Activated CD4-positive, alpha-beta memory T cell treated with anti-CD3 and anti-CD28 coated beads, Interleukin-2, amount 10 ng/mL, durations not matched to agents 7 days and 5 days (primary cell): ENCODE data around the gene NCAPG2. TPM values are rescaled to one million over a fixed set of nuclear protein-coding genes. Genes with fewer than 3 reads are reported as not detected.
A peak's percentile ranks its signal among the peaks of the same experiment; 100 is the strongest.

Source experiments
- CTCF ChIA-PET: fragments of 350-600 bp; sonication (Branson Sonifier 250); formaldehyde crosslinking; loops from one replicate; lab custom pipeline; 2021; ENCODE audit warnings: antibody characterized with exemption, inconsistent platforms; lab: Charles Lee
- POLR2A ChIA-PET: fragments of 350-600 bp; sonication (Branson Sonifier 250); formaldehyde crosslinking; loops from one replicate; lab custom pipeline; 2021; ENCODE audit warnings: antibody characterized with exemption; lab: Charles Lee
- DNase-seq: peaks from one replicate; pipeline ENCODE4 v3.0.0-alpha.2; 2020
- H3K27ac Mint-ChIP-seq: one replicate; pipeline ENCODE4 v1.8.0; 2021; ENCODE audit warnings: mild to moderate bottlenecking, mixed read lengths
- H3K27me3 Mint-ChIP-seq: one replicate; pipeline ENCODE4 v1.8.0; 2021; ENCODE audit warnings: mixed read lengths
- H3K36me3 Mint-ChIP-seq: one replicate; pipeline ENCODE4 v1.8.0; 2021; ENCODE audit warnings: low read depth, mixed read lengths
- H3K4me1 Mint-ChIP-seq: one replicate; pipeline ENCODE4 v1.8.0; 2021; ENCODE audit warnings: mixed read lengths
- H3K4me3 Mint-ChIP-seq: one replicate; pipeline ENCODE4 v1.8.0; 2021; ENCODE audit warnings: mild to moderate bottlenecking, mixed read lengths
- H3K9me3 Mint-ChIP-seq: one replicate; pipeline ENCODE4 v1.8.0; 2021; ENCODE audit warnings: mixed read lengths
- total RNA-seq, 2 experiments: library from RNA; stranded (reverse); gene quantifications; one replicate each; pipeline ENCODE4 v1.2.3, GENCODE V29; 2021

The NCAPG2 gene
- total RNA-seq, 2 experiments from 2014 or later, result 151 TPM

DNA sequence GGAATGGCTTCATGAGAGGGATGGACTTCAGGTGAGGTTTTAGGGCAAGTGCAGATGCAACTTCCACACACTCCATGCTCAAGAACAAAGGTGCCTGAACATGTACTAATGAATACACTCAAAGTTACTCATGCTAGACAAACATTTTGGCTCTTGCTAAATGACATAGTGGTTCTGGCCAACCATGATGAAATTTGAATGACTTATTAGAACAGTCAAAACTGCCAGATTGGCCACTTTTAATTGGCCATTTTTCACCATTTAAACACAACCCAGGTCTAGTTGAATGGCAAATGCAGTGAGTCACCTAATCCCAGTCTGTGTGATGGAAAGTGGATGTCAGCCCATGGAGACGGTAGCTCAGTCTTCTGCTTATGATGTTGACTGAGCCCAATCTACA is 112.1 kb downstream of the NCAPG2 start:
- Mint-ChIP-seq H3K9me3 (peaks cover 9% of the 10 kb centered on the region), H3K27me3 (peaks cover 10% of the 10 kb centered on the region), H3K27ac (no peak overlapping the region), H3K4me3 (no peak overlapping the region), H3K36me3 (peaks cover 17% of the 10 kb centered on the region), H3K4me1 (no peaks in the 10 kb centered on the region)
- DNase-seq, result no peak
- POLR2A ChIA-PET, result no interaction called here
- CTCF ChIA-PET, result no interaction called here

- ChIA-PET CTCF (no interaction called here), POLR2A (no interaction called here)
- Mint-ChIP-seq H3K9me3 (peaks cover 9% of the 10 kb centered on the region), H3K27me3 (peaks cover 10% of the 10 kb centered on the region), H3K27ac (no peak overlapping the region), H3K4me3 (no peak overlapping the region), H3K4me1 (no peaks in the 10 kb centered on the region), H3K36me3 (peaks cover 17% of the 10 kb centered on the region)
- no peak for DNase-seq
Observed at GRCh38 chr7:158591944-158592343, 112.7 kb downstream of the NCAPG2 start.

DNA sequence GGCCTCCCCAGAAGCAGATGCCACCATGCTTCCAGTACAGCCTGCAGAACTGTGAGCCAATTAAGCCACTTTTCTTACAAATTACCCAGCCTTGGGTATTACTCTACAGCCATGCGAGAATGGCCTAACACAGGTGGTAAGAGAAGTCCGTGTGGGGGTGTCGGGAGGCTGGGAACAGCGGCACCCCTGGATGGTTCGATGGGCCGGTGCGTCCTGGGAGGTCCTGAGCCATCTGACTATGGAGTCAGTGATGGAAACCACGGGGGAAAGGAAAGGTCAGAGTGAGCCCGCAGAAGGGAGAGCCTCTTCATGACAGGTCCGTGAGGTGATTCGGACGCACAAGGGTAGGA is 114.4 kb downstream of the NCAPG2 start:
- POLR2A ChIA-PET, result no interaction called here
- DNase-seq, result no peak
- CTCF ChIA-PET, result no interaction called here
- Mint-ChIP-seq H3K27me3 (peaks cover 20% of the 10 kb centered on the region), H3K4me3 (no peak overlapping the region), H3K36me3 (peaks cover 5% of the 10 kb centered on the region), H3K27ac (no peak overlapping the region), H3K4me1 (peaks cover 3% of the 10 kb centered on the region), H3K9me3 (peaks cover 5% of the 10 kb centered on the region)

GRCh38 chr7:158589653-158590052 is 115.0 kb downstream of the NCAPG2 start:
- POLR2A ChIA-PET, result no interaction called here
- no peak for DNase-seq
- peaks cover 5% of the 10 kb centered on the region for H3K9me3 Mint-ChIP-seq
- H3K4me1 Mint-ChIP-seq, result peaks cover 3% of the 10 kb centered on the region
- H3K27ac Mint-ChIP-seq, result no peak overlapping the region
- CTCF ChIA-PET, result no interaction called here
- peaks cover 5% of the 10 kb centered on the region for H3K36me3 Mint-ChIP-seq
- H3K27me3 Mint-ChIP-seq, result peaks cover 21% of the 10 kb centered on the region
- no peak overlapping the region for H3K4me3 Mint-ChIP-seq

GRCh38 chr7:158588878-158589442 is 115.6 kb downstream of the NCAPG2 start:
- peaks cover 5% of the 10 kb centered on the region for H3K36me3 Mint-ChIP-seq
- CTCF ChIA-PET, result no interaction called here
- peaks cover 5% of the 10 kb centered on the region for H3K9me3 Mint-ChIP-seq
- POLR2A ChIA-PET, result no interaction called here
- peaks cover 26% of the 10 kb centered on the region for H3K27me3 Mint-ChIP-seq
- no peak overlapping the region for H3K4me3 Mint-ChIP-seq
- no peak for DNase-seq
- no peak overlapping the region for H3K27ac Mint-ChIP-seq
- H3K4me1 Mint-ChIP-seq, result peaks cover 3% of the 10 kb centered on the region

DNA sequence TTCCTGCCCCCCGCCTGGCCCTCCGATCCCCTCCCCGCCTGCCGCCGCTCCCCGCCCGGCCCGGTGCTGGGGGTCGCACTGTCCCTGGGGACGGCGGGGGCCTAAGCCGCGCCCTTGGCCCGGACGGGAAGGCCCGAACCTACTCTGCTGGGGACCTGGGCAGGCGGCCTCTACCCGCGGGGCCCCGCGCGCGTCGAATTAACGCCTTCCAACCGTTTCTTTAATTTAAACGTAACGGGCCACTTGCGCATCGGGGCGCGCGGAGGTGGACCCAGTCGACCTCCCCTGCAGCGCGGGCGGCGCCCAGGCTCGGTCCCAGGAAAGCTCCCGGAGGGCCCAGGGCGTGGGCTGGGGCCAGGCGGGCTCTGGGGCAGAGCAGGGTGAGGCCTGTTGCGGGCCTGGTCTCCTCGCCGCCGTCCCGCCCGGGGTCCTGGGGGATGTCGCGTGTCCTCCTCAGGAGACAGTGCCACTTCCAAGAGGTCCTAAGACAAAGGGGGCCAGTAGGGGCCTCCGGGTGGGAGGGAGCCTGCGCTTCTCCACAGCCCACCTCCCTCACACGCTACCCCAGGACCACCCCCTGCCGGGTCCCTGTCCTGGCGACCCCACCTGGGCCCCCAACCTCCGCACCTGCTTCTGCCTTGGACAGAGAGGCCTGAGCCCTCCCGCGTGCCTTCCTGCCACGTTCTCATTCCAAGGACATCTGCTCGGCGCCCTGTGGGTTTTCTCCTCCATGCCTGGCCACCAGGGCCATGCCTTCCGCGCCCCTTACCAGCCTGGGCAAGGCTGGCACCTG is 116.3 kb downstream of the NCAPG2 start:
- peaks cover 5% of the 10 kb centered on the region for H3K9me3 Mint-ChIP-seq
- DNase-seq, result no peak
- ChIA-PET POLR2A (no interaction called here), CTCF (no interaction called here)
- peaks cover 5% of the 10 kb centered on the region for H3K36me3 Mint-ChIP-seq
- H3K4me1 Mint-ChIP-seq, result peaks cover 3% of the 10 kb centered on the region
- no peak overlapping the region for H3K4me3 Mint-ChIP-seq
- peaks cover 29% of the 10 kb centered on the region for H3K27me3 Mint-ChIP-seq
- H3K27ac Mint-ChIP-seq, result no peak overlapping the region

DNA sequence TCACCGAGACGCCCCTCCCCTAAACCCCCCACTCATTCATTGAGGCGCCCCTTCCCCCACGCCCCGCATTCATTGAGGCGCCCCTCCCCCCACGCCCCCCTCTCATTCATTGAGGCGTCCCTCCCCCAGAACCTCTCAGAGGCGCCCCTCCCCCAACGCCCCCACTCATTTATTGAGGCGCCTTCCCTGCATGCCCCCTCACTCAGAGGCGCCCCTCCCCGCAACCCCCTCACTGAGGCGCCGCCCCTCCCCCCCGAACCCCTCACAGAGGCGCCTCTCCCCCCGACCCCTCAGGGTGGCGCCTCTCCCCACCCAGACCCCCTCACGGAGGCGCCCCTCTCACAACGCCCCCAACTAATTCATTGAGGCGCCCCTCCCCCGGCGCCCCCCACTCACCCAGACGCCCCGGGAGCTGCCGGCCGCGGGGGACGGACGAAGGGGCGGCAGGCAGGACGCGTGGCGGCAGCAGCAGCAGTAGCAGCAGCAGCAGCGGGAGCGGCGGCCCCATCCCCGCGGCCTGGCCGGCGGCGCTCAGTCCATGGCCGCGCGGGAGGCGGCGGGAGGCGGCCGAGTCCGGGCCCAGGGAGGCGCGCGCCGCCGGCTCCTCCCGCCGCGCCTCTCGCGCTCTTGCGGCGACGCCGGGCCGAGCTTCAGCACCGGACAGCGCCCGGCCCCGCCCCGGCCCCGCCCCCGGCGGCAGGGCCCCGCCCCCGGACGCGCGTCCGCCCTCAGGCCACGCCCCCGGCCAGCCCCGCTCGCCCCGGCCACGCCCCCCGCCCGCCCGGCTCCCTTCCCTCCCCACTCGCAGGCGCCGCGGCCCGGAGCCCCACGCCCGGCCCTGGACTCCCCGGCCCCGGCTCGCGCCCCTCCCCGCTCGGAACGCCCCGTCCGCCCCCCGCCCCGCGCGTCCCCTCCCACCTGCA is 117.2 kb downstream of the NCAPG2 start, which contains the start of gene PTPRN2:
TSS of gene PTPRN2 (minus strand) at position 662 of the 923 bp plus-strand sequence.
- POLR2A ChIA-PET, result no interaction called here
- peaks cover under 1% of the 10 kb centered on the region for H3K9me3 Mint-ChIP-seq
- CTCF ChIA-PET, result no interaction called here
- no peak within 1 kb of the TSS for H3K27ac Mint-ChIP-seq
- peaks cover 3% of the 10 kb centered on the region for H3K4me1 Mint-ChIP-seq
- peak; percentile 62 for DNase-seq
- no peak within 1 kb of the TSS for H3K4me3 Mint-ChIP-seq
- peaks cover 29% of the 10 kb centered on the region for H3K27me3 Mint-ChIP-seq
- peaks cover 5% of the 10 kb centered on the region for H3K36me3 Mint-ChIP-seq

DNA sequence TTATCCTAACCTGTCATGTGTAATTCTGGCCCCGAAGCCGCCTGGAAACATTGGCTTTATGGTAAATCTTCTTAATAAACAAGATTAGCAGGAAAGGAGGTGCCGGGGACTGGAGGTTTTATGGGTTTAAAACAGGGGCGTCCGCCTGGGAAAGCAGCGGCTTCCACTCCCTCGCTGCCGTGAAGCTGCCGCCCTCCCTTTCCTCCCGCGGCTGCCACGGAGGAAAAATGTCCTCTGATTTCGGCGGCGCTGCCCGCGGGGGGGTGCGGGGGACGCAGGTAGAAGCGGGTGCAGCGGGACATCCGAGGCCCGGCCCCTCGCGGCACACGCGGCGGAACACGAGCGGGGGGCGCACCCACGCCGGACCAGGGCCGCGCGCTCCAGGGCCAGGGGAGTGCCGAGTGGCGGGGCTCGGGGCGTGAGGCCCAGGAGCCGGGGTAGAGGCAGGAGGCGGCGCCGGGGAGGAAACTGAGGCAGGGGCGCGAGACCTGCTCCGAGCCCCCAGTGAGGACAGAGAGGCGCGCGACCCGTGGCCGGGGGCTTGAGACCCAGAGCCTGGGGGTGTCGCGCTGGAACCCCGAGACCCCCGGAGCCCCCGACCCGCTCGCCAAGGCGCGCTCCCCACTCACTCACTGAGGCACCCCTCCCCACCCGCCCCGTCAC is 118.0 kb downstream of the NCAPG2 start:
- H3K36me3 Mint-ChIP-seq, result peaks cover 5% of the 10 kb centered on the region

DNA sequence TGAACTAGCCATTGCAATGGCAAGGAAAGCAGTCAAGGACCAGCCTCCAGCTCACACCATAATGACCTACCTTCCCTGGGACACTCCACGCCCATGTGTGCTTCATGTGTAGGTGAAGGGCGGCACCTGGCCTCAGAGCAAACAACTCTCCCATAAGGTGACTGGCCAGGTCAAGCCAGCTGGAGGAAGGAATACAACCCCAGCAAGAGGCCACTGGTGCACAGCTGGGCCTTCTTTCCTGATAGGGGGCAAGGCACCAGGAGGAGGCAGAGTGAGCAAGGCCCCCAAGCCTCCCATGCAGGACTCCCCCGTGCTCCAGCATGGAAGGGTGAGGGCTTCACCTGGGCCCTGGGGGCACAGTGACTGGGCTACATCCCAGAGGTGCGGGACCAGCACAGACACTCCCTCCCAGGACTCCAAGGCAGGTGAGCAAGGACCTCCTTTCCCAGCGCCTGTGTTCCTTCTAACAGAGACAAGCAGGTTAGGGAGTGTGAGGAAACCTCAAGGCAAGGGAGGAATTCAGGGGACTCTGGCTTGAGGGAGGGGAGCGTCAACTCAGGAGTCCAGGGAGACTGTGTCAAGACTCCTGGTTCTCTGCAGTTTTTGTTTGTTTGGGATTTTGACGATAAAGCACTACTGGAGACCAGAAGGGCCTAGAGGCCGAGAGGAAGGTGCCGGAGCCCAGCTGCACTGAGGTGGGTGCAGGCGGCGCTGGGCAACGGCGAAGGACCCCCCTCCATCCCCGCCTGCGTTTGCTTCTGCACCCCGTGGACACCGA is 118.7 kb downstream of the NCAPG2 start:
- Mint-ChIP-seq H3K4me1 (peaks cover 6% of the 10 kb centered on the region), H3K36me3 (peaks cover 5% of the 10 kb centered on the region), H3K27ac (no peak overlapping the region), H3K4me3 (peak overlapping the region; percentile 21), H3K9me3 (no peaks in the 10 kb centered on the region), H3K27me3 (peaks cover 29% of the 10 kb centered on the region)
- POLR2A ChIA-PET, result no interaction called here
- CTCF ChIA-PET, result no interaction called here
- no peak for DNase-seq

More for the DNA sequence above, 118.0 kb downstream of the NCAPG2 start:
- no peak overlapping the region for H3K27ac Mint-ChIP-seq
- CTCF ChIA-PET, result no interaction called here
- H3K27me3 Mint-ChIP-seq, result peaks cover 29% of the 10 kb centered on the region
- POLR2A ChIA-PET, result no interaction called here
- H3K4me3 Mint-ChIP-seq, result no peak overlapping the region
- no peak for DNase-seq
- peaks cover 6% of the 10 kb centered on the region for H3K4me1 Mint-ChIP-seq
- H3K9me3 Mint-ChIP-seq, result no peaks in the 10 kb centered on the region

DNA sequence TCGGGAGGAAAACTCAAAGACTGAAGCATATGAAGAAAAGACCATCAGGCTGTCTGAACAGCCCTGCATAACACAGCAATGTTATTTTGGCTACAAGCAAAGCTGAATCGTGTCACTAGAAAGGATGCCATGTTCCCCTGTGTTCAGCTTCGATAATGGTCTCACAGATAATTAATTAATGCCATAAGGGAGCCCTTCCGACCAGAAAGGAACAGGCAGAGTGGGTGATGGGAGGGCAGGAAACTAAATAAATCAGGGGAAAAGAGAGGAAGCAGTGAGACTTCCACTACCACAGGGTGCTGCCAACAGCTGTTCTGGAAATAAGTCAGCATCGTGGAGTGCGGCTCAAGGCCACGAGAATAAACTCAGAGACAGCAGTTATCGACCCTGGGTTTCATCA is 120.2 kb downstream of the NCAPG2 start:
- Mint-ChIP-seq H3K4me3 (no peak overlapping the region), H3K9me3 (peaks cover 10% of the 10 kb centered on the region), H3K27ac (no peak overlapping the region), H3K4me1 (peaks cover 6% of the 10 kb centered on the region), H3K36me3 (peaks cover 5% of the 10 kb centered on the region), H3K27me3 (peaks cover 27% of the 10 kb centered on the region)
- no peak for DNase-seq
- ChIA-PET CTCF (no interaction called here), POLR2A (no interaction called here)

- DNase-seq, result no peak
- H3K27ac Mint-ChIP-seq, result no peak overlapping the region
- H3K36me3 Mint-ChIP-seq, result peaks cover 2% of the 10 kb centered on the region
- POLR2A ChIA-PET, result no interaction called here
- peaks cover 21% of the 10 kb centered on the region for H3K27me3 Mint-ChIP-seq
- peaks cover 13% of the 10 kb centered on the region for H3K9me3 Mint-ChIP-seq
- peaks cover 6% of the 10 kb centered on the region for H3K4me1 Mint-ChIP-seq
- CTCF ChIA-PET, result no interaction called here
- H3K4me3 Mint-ChIP-seq, result no peak overlapping the region
Observed at GRCh38 chr7:158583810-158584209, 120.8 kb downstream of the NCAPG2 start.

- H3K9me3 Mint-ChIP-seq, result peaks cover 15% of the 10 kb centered on the region
- POLR2A ChIA-PET, result no interaction called here
- H3K27ac Mint-ChIP-seq, result no peak overlapping the region
- peaks cover 19% of the 10 kb centered on the region for H3K27me3 Mint-ChIP-seq
- no peak overlapping the region for H3K4me3 Mint-ChIP-seq
- H3K4me1 Mint-ChIP-seq, result peaks cover 6% of the 10 kb centered on the region
- CTCF ChIA-PET, result no interaction called here
- H3K36me3 Mint-ChIP-seq, result no peaks in the 10 kb centered on the region
- no peak for DNase-seq
Observed at GRCh38 chr7:158583143-158583542, 121.5 kb downstream of the NCAPG2 start.
